H1 (cell line): ENCODE data around the gene FAM13C. TPM values are rescaled to one million over a fixed set of nuclear protein-coding genes. Genes with fewer than 3 reads are reported as not detected.

Experiments
- CTCF ChIA-PET: fragments of 300-600 bp; sonication (Branson Sonifier 250); formaldehyde crosslinking; loops from one replicate; lab custom pipeline; 2021; ENCODE audit not compliant: partially characterized antibody; lab: Charles Lee
- POLR2A ChIA-PET: fragments of 300-600 bp; sonication (Branson Sonifier 250); formaldehyde crosslinking; loops from one replicate; lab custom pipeline; 2021; ENCODE audit warnings: inconsistent platforms; ENCODE audit not compliant: partially characterized antibody; lab: Charles Lee
- DNase-seq, 2 experiments: peaks; one replicate each; pipeline versions ENCODE4 v3.0.0 to v3.0.0-alpha.2; 2010 to 2022; ENCODE audit warnings: low spot score in 2 of 2, low read depth in 1 of 2, mixed read lengths in 1 of 2
- FAIRE-seq: peaks from 2 replicates; lab custom pipeline; 2011; peaks lifted over from hg19 to GRCh38; lab: Jason Lieb, UNC
- H2AFZ ChIP-seq: 2 replicates; pipeline ENCODE4 v1.8.1; 2012; ENCODE audit warnings: low read length, inconsistent platforms
- H2AK5ac ChIP-seq: 2 replicates; pipeline ENCODE4 v1.6.1; 2013; ENCODE audit warnings: low read depth, low read length
- H2BK120ac ChIP-seq: replicated peaks from 2 replicates; pipeline ENCODE3; 2013; ENCODE audit warnings: low read depth, low read length, inconsistent platforms
- H2BK12ac ChIP-seq: 2 replicates; pipeline ENCODE4 v1.6.1; 2013; ENCODE audit warnings: low read depth, low read length
- H2BK15ac ChIP-seq: 2 replicates; pipeline ENCODE4 v1.6.1; 2013; ENCODE audit warnings: low read length
- H2BK20ac ChIP-seq: 2 replicates; pipeline ENCODE4 v1.6.1; 2013; ENCODE audit warnings: low read length
- H2BK5ac ChIP-seq: 2 replicates; pipeline ENCODE4 v1.6.1; 2013; ENCODE audit warnings: low read depth, low read length
- H3K14ac ChIP-seq: 2 replicates; pipeline ENCODE4 v1.6.1; 2013; ENCODE audit warnings: inconsistent platforms; ENCODE audit not compliant: insufficient read length
- H3K18ac ChIP-seq: 2 replicates; pipeline ENCODE4 v1.6.1; 2013; ENCODE audit warnings: low read length; ENCODE audit errors: extremely low read depth
- H3K23ac ChIP-seq: 2 replicates; pipeline ENCODE4 v1.6.1; 2013; ENCODE audit warnings: inconsistent platforms; ENCODE audit not compliant: insufficient read length
- H3K23me2 ChIP-seq: 2 replicates; pipeline ENCODE4 v1.6.1; 2013; ENCODE audit warnings: low read depth, low read length
- H3K27ac ChIP-seq: 2 replicates; pipeline ENCODE4 v1.6.1; 2011; ENCODE audit warnings: low read depth, low read length, inconsistent platforms
- H3K27me3 ChIP-seq, 4 experiments: replicated peaks in 1 of 4; 1 replicate in 1 of 4; 2 replicates in 3 of 4; pipeline versions ENCODE4 v1.6.1 to v1.8.1; 2011 to 2013; ENCODE audit warnings: low read length in 3 of 4, mild to moderate bottlenecking in 3 of 4, inconsistent platforms in 2 of 4, mixed read lengths in 2 of 4, moderate library complexity in 1 of 4; ENCODE audit not compliant: control insufficient read depth in 3 of 4, insufficient read depth in 3 of 4; ENCODE audit errors: extremely low read depth in 1 of 4
- H3K36me3 ChIP-seq, 4 experiments: 2 replicates each; pipeline versions ENCODE4 v1.6.1 to v1.8.1; 2011 to 2013; ENCODE audit warnings: mild to moderate bottlenecking in 4 of 4, low read length in 3 of 4, moderate library complexity in 2 of 4, control low read depth in 1 of 4, inconsistent platforms in 1 of 4; ENCODE audit not compliant: insufficient read depth in 4 of 4, control insufficient read depth in 2 of 4
- H3K4ac ChIP-seq: replicated peaks from 2 replicates; pipeline ENCODE3; 2013; ENCODE audit warnings: low read length, low read depth, mixed read lengths, inconsistent platforms; ENCODE audit not compliant: insufficient read length
- H3K4me1 ChIP-seq, 4 experiments: replicated peaks in 1 of 4; 1 replicate in 1 of 4; 2 replicates in 3 of 4; pipeline versions ENCODE4 v1.6.1 to v1.8.1; 2011 to 2013; ENCODE audit warnings: low read length in 3 of 4, inconsistent platforms in 2 of 4, mixed read lengths in 1 of 4; ENCODE audit not compliant: insufficient read depth in 4 of 4, control insufficient read depth in 3 of 4
- H3K4me2 ChIP-seq, 2 experiments: 2 replicates each; pipeline versions ENCODE4 v1.6.1 to v1.8.1; 2011 to 2013; ENCODE audit warnings: low read depth in 2 of 2, low read length in 2 of 2, control low read depth in 1 of 2, inconsistent platforms in 1 of 2, mild to moderate bottlenecking in 1 of 2; ENCODE audit not compliant: insufficient read depth in 1 of 2
- H3K4me3 ChIP-seq, 4 experiments: fragments of 200-600, 300-600 bp in 1 of 4; sonication (generic), shearing (Covaris generic), sonication (Bioruptor Twin) in 1 of 4; 2 replicates each; pipeline versions ENCODE4 v1.5.1 to v1.8.1; 2011 to 2016; ENCODE audit warnings: low read length in 4 of 4, low read depth in 3 of 4, control low read depth in 2 of 4, inconsistent platforms in 2 of 4, mild to moderate bottlenecking in 2 of 4, mixed read lengths in 1 of 4, moderate library complexity in 1 of 4; ENCODE audit not compliant: insufficient read depth in 2 of 4; ENCODE audit errors: extremely low read depth in 1 of 4
- H3K56ac ChIP-seq: replicated peaks from 2 replicates; pipeline ENCODE3; 2013; ENCODE audit warnings: low read depth, mild to moderate bottlenecking, mixed read lengths, low read length, inconsistent platforms; ENCODE audit not compliant: insufficient read length
- H3K79me1 ChIP-seq: 2 replicates; pipeline ENCODE4 v1.6.1; 2013; ENCODE audit warnings: low read depth, low read length, control low read depth
- H3K79me2 ChIP-seq, 2 experiments: 2 replicates each; pipeline versions ENCODE4 v1.6.1 to v1.8.1; 2012 to 2013; ENCODE audit warnings: low read length in 2 of 2, mild to moderate bottlenecking in 2 of 2, inconsistent platforms in 1 of 2; ENCODE audit not compliant: insufficient read depth in 2 of 2, control insufficient read depth in 1 of 2
- H3K9ac ChIP-seq, 4 experiments: replicated peaks in 1 of 4; 1 replicate in 1 of 4; 2 replicates in 3 of 4; pipeline versions ENCODE4 v1.6.1 to v1.8.1; 2011 to 2013; ENCODE audit warnings: low read depth in 3 of 4, low read length in 3 of 4, control low read depth in 2 of 4, mild to moderate bottlenecking in 2 of 4, moderate library complexity in 2 of 4, inconsistent platforms in 1 of 4; ENCODE audit errors: extremely low read depth in 1 of 4
- H3K9me3 ChIP-seq, 2 experiments: 2 replicates each; pipeline versions ENCODE4 v1.6.1 to v1.8.1; 2012 to 2013; ENCODE audit warnings: mild to moderate bottlenecking in 2 of 2, moderate library complexity in 2 of 2, control low read depth in 1 of 2, inconsistent platforms in 1 of 2, low read depth in 1 of 2, low read length in 1 of 2, mixed read lengths in 1 of 2; ENCODE audit not compliant: insufficient read depth in 2 of 2
- H4K20me1 ChIP-seq, 2 experiments: replicated peaks in 1 of 2; 2 replicates each; pipeline versions ENCODE3 to v1.8.1; 2011 to 2013; ENCODE audit warnings: inconsistent platforms in 2 of 2, low read length in 2 of 2, mild to moderate bottlenecking in 1 of 2; ENCODE audit not compliant: insufficient read depth in 2 of 2, control insufficient read depth in 1 of 2
- H4K5ac ChIP-seq: 2 replicates; pipeline ENCODE4 v1.6.1; 2013; ENCODE audit warnings: low read length, low read depth, mixed read lengths, inconsistent platforms; ENCODE audit not compliant: insufficient read length
- H4K8ac ChIP-seq: 2 replicates; pipeline ENCODE4 v1.8.0; 2013; ENCODE audit warnings: mild to moderate bottlenecking, moderate library complexity, low read length, inconsistent platforms; ENCODE audit not compliant: insufficient read depth; ENCODE audit errors: extremely low read depth
- H4K91ac ChIP-seq: replicated peaks from 2 replicates; pipeline ENCODE3; 2013; ENCODE audit warnings: low read length, mixed read lengths, inconsistent platforms; ENCODE audit not compliant: insufficient read length
- ATF2 ChIP-seq: IDR thresholded peaks from 2 replicates; pipeline ENCODE4 v1.6.1; 2012; ENCODE audit warnings: low read length, inconsistent platforms
- CBX8 ChIP-seq: fragments of 300-800, 300-1000 bp; sonication (generic); IDR thresholded peaks from 2 replicates; pipeline ENCODE4 v1.7.1; 2016; ENCODE audit warnings: low read depth, low read length, borderline replicate concordance
- E2F6 ChIP-seq: IDR thresholded peaks from 2 replicates; pipeline ENCODE4 v1.6.1; 2012; ENCODE audit warnings: inconsistent platforms
- EP300 ChIP-seq, 2 experiments: IDR thresholded peaks; 1 replicate in 1 of 2; 2 replicates in 1 of 2; pipeline ENCODE4 v1.6.1; 2011 to 2012; ENCODE audit warnings: low read depth in 2 of 2, low read length in 2 of 2, mild to moderate bottlenecking in 2 of 2, borderline replicate concordance in 1 of 2, inconsistent platforms in 1 of 2, moderate library complexity in 1 of 2
- KDM5A ChIP-seq: fragments of 200-600 bp; IDR thresholded peaks from 2 replicates; pipeline ENCODE4 v1.7.1; 2012; ENCODE audit warnings: mild to moderate bottlenecking, low read length, inconsistent platforms, mixed read lengths
- POLR2A ChIP-seq, 2 experiments: IDR thresholded peaks; 1 replicate in 1 of 2; 2 replicates in 1 of 2; pipeline ENCODE4 v1.6.1; 2011; ENCODE audit warnings: low read depth in 2 of 2, low read length in 2 of 2, mild to moderate bottlenecking in 2 of 2; ENCODE audit errors: control extremely low read depth in 1 of 2
- POU5F1 ChIP-seq: IDR thresholded peaks from 2 replicates; pipeline ENCODE4 v1.6.1; 2011; ENCODE audit warnings: low read depth, mild to moderate bottlenecking, low read length, moderate library complexity
- RAD21 ChIP-seq, 2 experiments: IDR thresholded peaks in 1 of 2; conservative IDR thresholded peaks in 1 of 2; 2 replicates each; pipeline ENCODE4 v1.6.1; 2011; ENCODE audit warnings: low read depth in 2 of 2, low read length in 2 of 2, improper control_type of control experiment in 1 of 2, inconsistent platforms in 1 of 2, mild to moderate bottlenecking in 1 of 2, moderate library complexity in 1 of 2
- SP2 ChIP-seq: IDR thresholded peaks from 2 replicates; pipeline ENCODE4 v1.6.1; 2012; ENCODE audit warnings: mild to moderate bottlenecking, low read length, inconsistent platforms
- TCF12 ChIP-seq: IDR thresholded peaks from 2 replicates; pipeline ENCODE4 v1.6.1; 2011; ENCODE audit warnings: low read depth, mild to moderate bottlenecking, low read length
- WGBS, 2 experiments: shearing (Covaris generic) in 1 of 2; methylation state at CpG; one replicate each; pipeline versions ENCODE4 v1.1.6 to v1.1.7; 2013 to 2015; ENCODE audit warnings: low lambda C conversion rate in 2 of 2, mixed read lengths in 2 of 2, inconsistent platforms in 1 of 2, low coverage in 1 of 2, missing lambda C conversion rate in 1 of 2; ENCODE audit not compliant: insufficient replicate concordance in 2 of 2, insufficient coverage in 1 of 2, insufficient read length in 1 of 2; ENCODE audit errors: extremely low coverage in 1 of 2, missing lambda C conversion rate in 1 of 2; 5-methylcytosine and 5-hydroxymethylcytosine counted together
- polyA plus RNA-seq, 7 experiments: library from polyadenylated mRNA; depleted of rRNA in 3 of 7; stranded (reverse) in 5 of 7; unstranded in 2 of 7; fragments of >200 nt in 5 of 7; fragments of 200-250 nt in 2 of 7; gene quantifications; 1 replicate in 5 of 7; 2 replicates in 1 of 7; 4 replicates in 1 of 7; pipeline versions ENCODE4 v1.2.1 to v1.2.3, GENCODE V29; 2011 to 2013; ENCODE audit warnings: missing spikeins in 2 of 7, mixed read lengths in 2 of 7
- total RNA-seq: library from RNA; stranded (reverse); fragmentation: NEBNext Ultra II Directional; extraction: Animal tissue kit (Norgen Biotek cat#: 25700); gene quantifications from 2 replicates; pipeline ENCODE4 v1.2.1, GENCODE V29; 2021

The FAM13C gene
- total and polyA plus RNA-seq, 2 of the 8 experiments (the other 6 are each of a cell fraction or from before 2014, with no cell fraction given), result 0.56 to 0.62 TPM

- H2BK5ac ChIP-seq, result no peak overlapping the region
- no peak overlapping the region for H4K91ac ChIP-seq
- no peak overlapping the region for H3K18ac ChIP-seq
- no peak overlapping the region for H3K27ac ChIP-seq
- no peaks in the 10 kb centered on the region for H3K36me3 ChIP-seq
- no peak overlapping the region for H2BK12ac ChIP-seq
- no peaks in the 10 kb centered on the region for H3K79me1 ChIP-seq
- CTCF ChIA-PET, result interaction anchor here (1.1 kb wide), 1 partner anchor 179 kb away, joined by 3 read pairs; no protein-coding TSS in a partner anchor
- no peak overlapping the region for H3K56ac ChIP-seq
- no peaks in the 10 kb centered on the region for H3K79me2 ChIP-seq
- TF ChIP-seq SP2 (no peak), CBX8 (no peak), POLR2A (IDR thresholded peaks at IDR 0.05; ENCODE audit: control extremely low read depth in 1 of 2, low read depth in 2 of 2, low read length in 2 of 2) (no peak), TCF12 (no peak), RAD21 (IDR thresholded peaks at IDR 0.05 in 1 of 2, conservative IDR thresholded peaks at IDR 0.05 in 1 of 2; ENCODE audit: low read depth in 2 of 2, low read length in 2 of 2) (no peak), KDM5A (no peak), POU5F1 (no peak), ATF2 (no peak), E2F6 (no peak), EP300 (IDR thresholded peaks at IDR 0.05; ENCODE audit: borderline replicate concordance in 1 of 2, low read depth in 2 of 2, low read length in 2 of 2) (no peak)
- WGBS, 2 experiments, result 95% methylated on average over 2 of the region's 2 CpGs; no CpG with 5 or more reads in 1 of the 2 experiments
- H3K27me3 ChIP-seq, result no peaks in the 10 kb centered on the region
- H4K20me1 ChIP-seq, result no peaks in the 10 kb centered on the region
- H2BK15ac ChIP-seq, result no peak overlapping the region
- no peak overlapping the region for H3K4me2 ChIP-seq
- H3K9ac ChIP-seq, result no peak overlapping the region
- H3K4ac ChIP-seq, result no peak overlapping the region
- no peak for FAIRE-seq
- H3K9me3 ChIP-seq, result no peaks in the 10 kb centered on the region
- H2AFZ ChIP-seq, result no peak overlapping the region
- H2BK120ac ChIP-seq, result no peak overlapping the region
- no peaks in the 10 kb centered on the region for H3K4me1 ChIP-seq
- no peak overlapping the region for H3K4me3 ChIP-seq
- H4K8ac ChIP-seq, result no peak overlapping the region
- no peak overlapping the region for H2AK5ac ChIP-seq
- no peak overlapping the region for H3K14ac ChIP-seq
- no peak for DNase-seq
- no peak overlapping the region for H4K5ac ChIP-seq
- H3K23ac ChIP-seq, result no peak overlapping the region
- no peaks in the 10 kb centered on the region; the same call in 1 of the 2 replicates for H3K23me2 ChIP-seq
- H2BK20ac ChIP-seq, result no peak overlapping the region
- POLR2A ChIA-PET, result no interaction called here
These were observed 45.3 kb downstream of the FAM13C start for GRCh38 chr10:59317066-59317465.
